MM.1S (cell line): Measurements from ENCODE around the gene MXI1.
"Not testable (repeated sequence)": the region's sequence is repeated elsewhere in the genome, so short reads cannot be mapped to it uniquely, and the experiment has no call there.

ENCODE experiments used
- EZH2 ChIP-seq: fragments of 300-600 bp; sonication (generic); optimal IDR thresholded peaks from 2 replicates; pipeline ENCODE3; 2017; ENCODE audit warnings: low read depth, mild to moderate bottlenecking, antibody characterized with exemption, low read length, mixed read lengths
- TF ChIP-seq, protein P1 (sequence below): fragments of 300-600 bp; sonication (generic); IDR thresholded peaks from 2 replicates; pipeline ENCODE4 v1.5.1; 2016; ENCODE audit warnings: antibody characterized with exemption, low read length, mixed read lengths

GRCh38 chr10:110249489-110249888, 42.1 kb downstream of the MXI1 start:
- TF ChIP-seq, protein P1, sequence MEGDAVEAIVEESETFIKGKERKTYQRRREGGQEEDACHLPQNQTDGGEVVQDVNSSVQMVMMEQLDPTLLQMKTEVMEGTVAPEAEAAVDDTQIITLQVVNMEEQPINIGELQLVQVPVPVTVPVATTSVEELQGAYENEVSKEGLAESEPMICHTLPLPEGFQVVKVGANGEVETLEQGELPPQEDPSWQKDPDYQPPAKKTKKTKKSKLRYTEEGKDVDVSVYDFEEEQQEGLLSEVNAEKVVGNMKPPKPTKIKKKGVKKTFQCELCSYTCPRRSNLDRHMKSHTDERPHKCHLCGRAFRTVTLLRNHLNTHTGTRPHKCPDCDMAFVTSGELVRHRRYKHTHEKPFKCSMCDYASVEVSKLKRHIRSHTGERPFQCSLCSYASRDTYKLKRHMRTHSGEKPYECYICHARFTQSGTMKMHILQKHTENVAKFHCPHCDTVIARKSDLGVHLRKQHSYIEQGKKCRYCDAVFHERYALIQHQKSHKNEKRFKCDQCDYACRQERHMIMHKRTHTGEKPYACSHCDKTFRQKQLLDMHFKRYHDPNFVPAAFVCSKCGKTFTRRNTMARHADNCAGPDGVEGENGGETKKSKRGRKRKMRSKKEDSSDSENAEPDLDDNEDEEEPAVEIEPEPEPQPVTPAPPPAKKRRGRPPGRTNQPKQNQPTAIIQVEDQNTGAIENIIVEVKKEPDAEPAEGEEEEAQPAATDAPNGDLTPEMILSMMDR = not testable (repeated sequence)
- not testable (repeated sequence) for TF ChIP-seq EZH2
